RWPE2 (cell line): ENCODE measurements around the gene DHRS3.

Source experiments
- ATAC-seq: fragments of 200-7000 bp; cut with Tn5 transposase; 3 replicates; pipeline ENCODE4 v1.9.1; 2021; ENCODE audit warnings: low read depth
- DNase-seq: peaks from one replicate; pipeline ENCODE4 v3.0.0-alpha.2; 2020; ENCODE audit warnings: low spot score
- H3K27ac ChIP-seq: fragments of 450-650 bp; 2 replicates; pipeline ENCODE4 v1.5.1; 2017; ENCODE audit warnings: mild to moderate bottlenecking; ENCODE audit not compliant: poor library complexity, severe bottlenecking
- H3K27me3 ChIP-seq: fragments of 250-450 bp; sonication (Bioruptor Pico); 2 replicates; pipeline ENCODE4 v1.5.1; 2021; ENCODE audit warnings: mild to moderate bottlenecking, moderate library complexity; ENCODE audit not compliant: insufficient read depth, poor library complexity, severe bottlenecking
- H3K36me3 ChIP-seq: fragments of 250-450 bp; sonication (Bioruptor Pico); 2 replicates; pipeline ENCODE4 v1.5.1; 2020; ENCODE audit warnings: low read depth, mild to moderate bottlenecking, moderate library complexity
- H3K4me1 ChIP-seq: fragments of 250-450 bp; sonication (Bioruptor Pico); 2 replicates; pipeline ENCODE4 v1.5.1; 2021; ENCODE audit warnings: mild to moderate bottlenecking, moderate library complexity; ENCODE audit not compliant: insufficient read depth, poor library complexity, severe bottlenecking
- H3K4me3 ChIP-seq: fragments of 250-450 bp; sonication (Bioruptor Pico); 2 replicates; pipeline ENCODE4 v1.5.1; 2021; ENCODE audit warnings: mild to moderate bottlenecking, moderate library complexity; ENCODE audit not compliant: severe bottlenecking
- H3K9me3 ChIP-seq: fragments of 250-450 bp; sonication (Bioruptor Pico); 2 replicates; pipeline ENCODE4 v1.5.1; 2021; ENCODE audit warnings: mild to moderate bottlenecking, moderate library complexity; ENCODE audit not compliant: severe bottlenecking
- CTCF ChIP-seq: fragments of 450-650 bp; IDR thresholded peaks from one replicate; pipeline ENCODE4 v1.5.1; 2017; ENCODE audit warnings: mild to moderate bottlenecking, moderate library complexity; ENCODE audit not compliant: poor library complexity, severe bottlenecking

Gene DHRS3

GRCh38 chr1:12644829-12645228 is 26.8 kb upstream of the DHRS3 start:
- H3K4me3 ChIP-seq = no peak overlapping the region
- H3K27ac ChIP-seq = no peak overlapping the region
- peaks cover 16% of the 10 kb centered on the region for H3K9me3 ChIP-seq
- DNase-seq (no peak), ATAC-seq (no peak)
- no peaks in the 10 kb centered on the region for H3K4me1 ChIP-seq
- no peak for TF ChIP-seq CTCF
- no peaks in the 10 kb centered on the region for H3K27me3 ChIP-seq
- H3K36me3 ChIP-seq = no peaks in the 10 kb centered on the region

- ATAC-seq = no peak
- Histone ChIP-seq H3K9me3 (peaks cover 22% of the 10 kb centered on the region), H3K27me3 (no peaks in the 10 kb centered on the region), H3K4me3 (no peak overlapping the region), H3K27ac (no peak overlapping the region), H3K4me1 (no peaks in the 10 kb centered on the region), H3K36me3 (no peaks in the 10 kb centered on the region)
- no peak for DNase-seq
- TF ChIP-seq CTCF = no peak
Measured at GRCh38 chr1:12644237-12644636, 26.2 kb upstream of the DHRS3 start.

- Histone ChIP-seq H3K27me3 (no peaks in the 10 kb centered on the region), H3K4me1 (no peaks in the 10 kb centered on the region), H3K27ac (no peak within 1 kb of the TSS), H3K4me3 (no peak within 1 kb of the TSS), H3K36me3 (no peaks in the 10 kb centered on the region), H3K9me3 (peaks cover 23% of the 10 kb centered on the region)
- no peak for ATAC-seq
- no peak for DNase-seq
- no peak for TF ChIP-seq CTCF
Measured at GRCh38 chr1:12643785-12644184, 25.8 kb upstream of the DHRS3 start, which contains the start of gene AADACL4. AADACL4 (plus strand) TSS chr1:12644085; CDS start chr1:12644547, 462 bp downstream.

GRCh38 chr1:12643079-12643478 is 25.1 kb upstream of the DHRS3 start:
- no peaks in the 10 kb centered on the region for H3K27me3 ChIP-seq
- no peak for TF ChIP-seq CTCF
- no peaks in the 10 kb centered on the region for H3K4me1 ChIP-seq
- peaks cover 23% of the 10 kb centered on the region for H3K9me3 ChIP-seq
- DNase-seq = no peak
- no peak for ATAC-seq
- no peak overlapping the region for H3K27ac ChIP-seq
- H3K36me3 ChIP-seq = no peaks in the 10 kb centered on the region
- H3K4me3 ChIP-seq = no peak overlapping the region

- no peak for ATAC-seq
- TF ChIP-seq CTCF = no peak
Measured at GRCh38 chr1:12640958-12641272, 22.9 kb upstream of the DHRS3 start.

More at GRCh38 chr1:12640958-12641272, 22.9 kb upstream of the DHRS3 start:
- Histone ChIP-seq H3K4me1 (no peaks in the 10 kb centered on the region), H3K9me3 (peaks cover 23% of the 10 kb centered on the region), H3K36me3 (no peaks in the 10 kb centered on the region), H3K27me3 (no peaks in the 10 kb centered on the region), H3K27ac (no peak overlapping the region), H3K4me3 (no peak overlapping the region)
- DNase-seq = no peak
